Activated CD8-positive, alpha-beta memory T cell treated with anti-CD3 and anti-CD28 coated beads for 48 hours (primary cell): ENCODE results near the gene ANGEL1.

ENCODE experiments used
- DNase-seq, 3 experiments: peaks; one replicate each; pipeline ENCODE4 v3.0.0-alpha.2; 2020; ENCODE audit warnings: low read depth in 2 of 3, low spot score in 2 of 3

Gene ANGEL1

DNA sequence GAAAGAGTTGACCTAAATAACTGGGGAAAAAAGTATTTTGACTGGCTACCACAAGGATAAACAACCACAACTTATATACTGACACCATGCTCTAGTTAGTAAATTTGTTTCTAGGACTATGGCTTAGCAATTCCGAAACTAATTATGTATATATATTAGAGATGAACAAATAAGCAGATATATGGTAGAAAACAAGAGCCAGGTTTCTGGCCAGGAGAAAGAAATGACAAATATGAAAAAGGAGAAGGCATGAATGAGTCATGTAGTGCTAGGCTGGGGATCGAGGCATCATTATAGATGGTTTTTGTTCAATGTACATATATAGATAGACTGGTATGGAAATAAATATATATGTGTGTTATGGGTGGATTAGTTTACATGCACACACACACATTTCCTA lies 8.0 kb upstream of the ANGEL1 start:
- no peak for DNase-seq

DNA sequence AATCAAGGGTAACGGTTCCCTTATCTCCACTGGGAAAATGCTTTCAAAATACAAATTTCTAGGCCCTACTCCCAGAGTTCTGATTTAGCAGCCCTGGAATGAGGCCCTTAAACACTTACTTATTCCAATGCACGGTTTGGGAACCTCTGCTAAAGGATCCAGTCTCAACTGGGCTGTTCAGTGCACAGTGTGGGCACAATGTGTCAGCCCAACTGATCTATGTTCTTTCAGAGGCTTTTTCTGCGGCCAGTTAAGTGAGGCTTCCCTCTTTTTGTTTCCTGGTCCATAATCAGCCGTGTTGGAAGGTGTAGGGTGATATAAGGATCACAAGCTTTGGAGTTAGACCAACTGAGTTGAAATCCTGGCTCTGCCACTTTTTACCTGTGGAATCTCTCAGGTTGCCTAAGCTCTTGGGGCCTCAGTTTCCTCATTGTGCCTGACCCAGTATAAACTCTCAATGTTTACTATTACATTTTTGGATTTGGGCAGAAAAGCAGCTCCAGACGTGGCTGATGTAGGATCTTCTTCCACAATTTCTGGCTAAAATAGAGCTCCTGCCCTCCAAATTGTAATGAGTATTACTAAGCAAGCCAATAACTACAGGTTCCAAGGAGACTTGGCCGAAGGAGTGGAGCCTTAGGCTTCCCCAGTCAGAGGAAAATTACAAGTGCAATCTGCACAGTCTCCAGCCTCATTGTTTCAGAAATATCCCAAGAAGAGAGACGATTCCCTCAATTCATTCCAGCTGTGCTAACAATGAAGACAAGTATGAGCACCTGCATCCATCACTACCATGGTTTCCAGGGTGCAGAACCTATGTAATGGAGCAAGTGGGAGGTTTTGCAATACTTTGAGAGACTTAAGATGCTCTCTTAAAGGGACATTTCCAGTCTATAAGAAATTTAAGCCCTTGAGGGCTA lies 2.3 kb upstream of the ANGEL1 start:
- DNase-seq = no peak

DNA sequence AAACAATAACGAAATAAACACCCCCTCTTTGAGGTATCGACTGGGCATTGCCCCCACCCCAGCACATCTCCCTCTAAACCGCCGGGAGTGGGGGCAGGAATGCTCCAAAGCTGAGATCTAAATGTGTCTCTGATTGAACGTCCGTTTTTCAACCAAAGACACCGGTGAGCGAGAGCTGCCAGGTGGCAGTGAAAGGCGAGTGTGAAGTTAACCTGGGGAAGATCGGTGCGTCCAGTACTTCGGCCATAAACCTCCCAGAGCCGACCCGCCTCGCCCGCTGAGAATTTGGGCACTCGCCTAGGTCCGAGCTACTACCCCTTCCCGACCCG lies 625 bp downstream of the ANGEL1 start:
- DNase-seq = no peak

DNA sequence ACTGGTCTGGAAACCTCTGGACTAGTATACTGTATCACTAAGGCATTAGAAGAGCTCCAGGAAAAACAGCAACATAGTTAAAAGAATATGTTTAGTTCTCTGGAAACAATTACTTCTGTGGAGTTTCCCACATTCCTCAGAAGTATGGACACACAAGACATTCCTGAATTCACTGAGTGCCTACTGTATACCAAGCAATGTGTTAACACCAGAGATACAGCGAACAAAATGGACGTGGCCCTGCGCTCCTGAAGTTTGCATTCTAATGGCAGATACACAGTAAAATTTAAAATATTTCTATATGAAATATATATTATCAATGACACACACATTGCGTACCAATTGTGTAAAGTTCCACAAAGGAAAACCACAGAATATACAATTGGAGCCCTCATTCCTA lies 1.1 kb downstream of the ANGEL1 start:
- DNase-seq = no peak

DNA sequence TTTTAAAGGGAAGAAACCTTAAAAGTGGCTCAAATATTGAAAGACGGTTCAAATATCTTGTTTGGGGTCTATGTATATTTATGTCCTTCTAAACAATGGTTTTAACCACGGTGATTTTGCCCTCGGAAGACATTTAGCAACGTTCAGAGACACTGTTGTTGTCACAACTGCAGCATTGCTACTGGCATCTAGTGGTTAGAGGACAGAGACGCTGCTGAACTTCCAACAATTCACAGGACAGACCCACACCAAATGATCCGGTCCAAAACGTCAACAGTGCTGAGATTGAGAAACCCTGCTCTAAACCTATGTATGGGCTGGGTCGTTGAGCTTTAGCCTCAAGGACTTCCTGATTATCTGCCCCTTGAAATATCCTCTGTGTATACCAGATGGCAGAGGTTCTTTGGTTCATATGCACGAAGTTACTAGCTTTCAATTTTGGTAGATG lies 1.7 kb downstream of the ANGEL1 start:
- no peak for DNase-seq

DNA sequence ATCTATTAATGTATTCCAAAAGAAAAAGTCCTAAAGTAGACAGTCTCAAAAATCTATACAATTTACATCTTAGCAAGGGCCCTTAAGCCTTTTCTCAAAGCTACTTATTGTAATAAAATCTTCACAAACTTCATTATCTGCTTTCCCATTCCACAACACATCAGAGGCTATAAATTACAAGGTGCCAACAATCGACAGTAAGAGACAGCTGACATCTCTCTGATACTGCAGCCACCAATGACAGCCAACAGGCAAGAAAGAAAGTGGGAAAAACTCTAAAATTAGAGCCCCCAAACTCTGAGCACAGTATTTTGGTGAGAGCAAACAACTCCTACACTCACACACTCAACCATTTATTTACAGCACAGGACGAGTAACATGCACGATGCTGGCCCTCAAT lies 2.2 kb downstream of the ANGEL1 start:
- DNase-seq = no peak

DNA sequence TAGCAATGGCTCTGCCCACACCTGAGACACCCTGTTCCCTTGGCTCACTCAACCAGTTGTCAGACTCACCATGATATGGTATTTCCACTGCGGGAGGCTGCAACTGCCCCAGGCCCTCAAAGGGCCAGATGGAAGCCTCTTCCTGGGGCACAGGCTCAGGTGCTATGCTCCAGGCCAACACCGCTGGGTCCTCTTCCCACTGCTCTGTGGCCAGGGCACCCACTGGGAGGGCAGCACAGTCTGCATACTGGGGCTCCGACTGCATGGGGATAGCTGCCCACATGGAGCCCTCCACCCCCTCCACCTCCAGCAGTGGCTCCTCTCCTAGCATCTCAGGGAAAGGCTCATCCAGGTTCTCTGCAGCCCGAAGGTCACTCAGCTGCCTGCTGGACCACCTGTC lies 3.7 kb downstream of the ANGEL1 start:
- no peak for DNase-seq

DNA sequence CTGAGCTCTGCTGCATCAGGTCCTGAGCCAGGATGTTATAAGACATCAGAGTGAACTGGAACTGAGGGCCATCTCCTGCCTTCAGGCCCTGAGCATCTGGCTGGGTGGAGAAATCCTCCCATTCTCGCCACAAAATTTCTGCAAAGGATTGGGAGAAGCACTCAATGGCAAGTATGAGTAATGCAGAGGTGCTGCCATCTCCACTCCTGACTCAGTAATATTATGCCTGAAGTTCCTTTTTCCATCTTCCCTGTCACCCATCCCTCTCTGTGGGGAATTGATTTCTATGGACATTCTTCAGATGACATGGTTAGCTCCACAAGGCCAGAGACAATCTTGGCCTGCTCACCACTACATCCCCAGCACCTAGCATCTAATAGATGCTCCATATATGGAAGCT lies 4.7 kb downstream of the ANGEL1 start:
- no peak for DNase-seq

DNA sequence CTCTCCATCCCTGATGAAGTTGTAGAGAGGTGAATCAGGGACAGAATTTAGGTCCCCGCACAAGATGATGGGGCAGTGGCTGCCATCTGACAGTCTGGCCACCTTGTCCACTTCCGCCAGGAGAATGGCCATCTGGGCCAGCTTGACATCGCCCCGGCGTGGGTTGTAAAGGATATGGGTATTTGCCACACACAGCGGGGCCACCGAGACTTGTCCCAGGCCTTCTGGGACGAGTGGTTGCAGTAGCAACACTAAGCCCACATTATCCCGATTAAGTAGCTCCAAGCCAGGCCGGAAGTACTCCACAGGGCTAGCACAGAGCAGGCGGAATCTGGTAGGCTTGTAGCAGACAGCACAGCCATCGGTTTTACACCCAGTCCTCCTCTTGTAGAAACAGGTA lies 6.2 kb downstream of the ANGEL1 start:
- DNase-seq = no peak

DNA sequence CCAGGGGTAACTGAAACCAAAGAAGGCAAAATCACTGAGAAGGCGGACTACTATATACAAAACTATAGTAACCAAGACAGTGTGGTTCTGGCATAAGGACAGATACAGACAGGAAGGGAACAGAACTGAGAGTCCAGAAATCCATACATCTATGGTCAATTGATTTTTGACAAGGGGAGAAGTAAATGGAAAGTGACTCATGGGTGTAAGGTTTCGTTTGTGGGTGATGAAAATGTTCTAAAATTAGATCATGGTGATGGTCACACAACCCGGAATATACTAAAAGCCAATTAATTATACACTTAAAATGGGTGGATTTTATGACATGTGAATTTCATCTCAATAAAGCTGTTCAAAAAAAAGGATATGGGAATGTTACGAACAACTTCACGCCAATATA lies 18.7 kb downstream of the ANGEL1 start:
- no peak for DNase-seq

DNA sequence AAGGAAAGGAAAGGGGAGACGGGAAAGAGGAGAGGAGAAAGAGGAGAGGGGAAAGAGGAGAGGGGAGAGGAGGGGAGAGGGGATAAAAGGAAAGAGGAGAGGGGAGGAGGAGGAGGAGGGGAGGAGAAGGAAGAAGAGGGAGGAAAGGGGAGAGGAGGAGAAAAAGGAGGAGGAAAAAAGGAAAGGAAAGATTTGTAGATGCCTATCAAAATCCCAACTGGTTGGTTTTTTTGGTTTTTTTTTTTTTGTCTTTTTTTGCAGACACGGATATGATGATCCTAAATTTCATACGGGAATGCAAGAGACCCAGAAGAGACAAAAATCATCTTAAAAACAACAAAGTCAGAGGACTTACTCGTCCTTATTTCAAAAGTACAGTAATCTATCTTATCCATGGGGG lies 19.4 kb downstream of the ANGEL1 start:
- no peak for DNase-seq

DNA sequence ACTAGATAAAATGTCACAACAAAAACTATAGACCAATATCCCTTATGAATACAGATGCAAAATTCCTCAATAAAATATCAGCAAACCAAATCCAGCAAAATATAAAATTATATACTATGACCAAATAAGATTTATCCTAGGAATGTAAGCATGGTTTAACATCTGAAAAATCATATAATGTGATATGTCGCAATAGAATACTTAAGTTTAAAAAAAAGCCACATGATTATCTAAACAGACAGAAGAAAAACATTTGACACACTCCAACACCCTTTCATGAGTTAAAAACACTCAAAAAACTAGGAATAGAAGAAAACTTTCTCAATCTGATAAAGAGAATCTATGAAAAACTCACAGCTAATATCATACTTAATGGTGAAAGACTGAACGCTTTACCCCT lies 20.3 kb downstream of the ANGEL1 start:
- no peak for DNase-seq

DNA sequence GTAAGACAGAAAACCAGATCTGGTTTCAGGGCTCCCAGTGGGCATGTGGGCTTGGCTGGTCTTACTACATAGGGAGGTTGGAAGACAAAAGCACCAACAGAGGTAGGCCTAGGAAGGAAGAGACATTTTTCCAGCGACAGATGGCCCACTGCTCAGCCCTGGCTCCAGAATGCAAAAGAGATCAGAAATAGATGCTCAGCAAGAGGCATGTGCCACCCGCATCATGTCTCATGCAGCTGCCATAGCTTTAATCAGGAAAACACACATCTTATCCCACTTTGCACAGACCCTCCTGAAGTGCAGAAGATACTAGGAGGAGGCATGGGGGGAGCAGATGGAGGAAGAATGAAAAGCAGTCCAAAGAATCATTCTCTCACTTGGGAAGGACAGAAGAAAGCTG lies 26.1 kb downstream of the ANGEL1 start:
- no peak for DNase-seq

DNA sequence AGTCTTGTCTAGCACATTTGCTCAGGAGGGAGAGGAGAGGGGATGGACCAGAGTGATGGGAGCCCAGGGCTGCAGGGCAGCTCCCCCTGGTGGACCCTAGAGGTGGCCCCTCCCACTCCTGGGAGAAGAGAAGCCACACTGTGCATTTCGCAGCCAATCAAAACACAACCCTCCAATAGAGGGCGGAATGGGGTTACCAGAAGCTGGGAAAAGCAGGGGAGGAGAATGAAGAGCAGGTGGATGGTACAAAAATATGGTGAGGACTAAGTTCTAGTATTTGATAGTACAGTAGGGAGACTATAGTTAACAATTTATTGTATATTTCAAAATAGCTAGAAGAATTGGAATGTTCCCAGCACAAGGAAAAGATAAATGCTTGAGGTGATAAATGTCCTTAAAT lies 27.8 kb downstream of the ANGEL1 start:
- DNase-seq = no peak

DNA sequence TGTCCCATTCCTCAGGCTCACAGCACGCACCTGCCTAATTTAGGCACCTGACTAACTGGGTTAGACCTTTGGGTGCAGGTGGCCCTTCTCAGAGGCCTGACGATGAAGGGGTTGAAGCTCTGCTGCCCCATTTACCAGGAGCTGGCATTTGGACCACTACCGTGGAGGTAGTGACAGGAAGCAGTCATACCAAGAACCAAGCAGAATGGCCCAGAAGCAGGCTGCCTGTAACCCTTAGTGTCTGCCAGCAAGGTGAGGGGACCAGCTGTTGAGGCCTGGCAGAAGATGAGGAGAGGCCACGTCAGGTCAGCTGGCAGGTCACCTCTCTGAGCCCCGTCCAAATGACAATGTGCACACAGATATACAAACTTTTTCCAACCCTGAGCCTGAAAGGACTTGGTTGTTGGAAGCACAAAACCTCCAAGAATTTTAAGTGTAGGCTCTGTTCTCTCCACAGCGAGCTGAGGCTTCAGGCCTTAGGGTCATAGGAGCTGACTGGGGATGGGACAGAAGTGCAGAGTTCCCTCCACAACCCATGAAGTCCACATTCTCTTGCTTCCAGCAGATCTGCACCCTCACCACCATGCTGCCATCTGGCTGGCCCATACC lies 28.3 kb downstream of the ANGEL1 start:
- no peak for DNase-seq

DNA sequence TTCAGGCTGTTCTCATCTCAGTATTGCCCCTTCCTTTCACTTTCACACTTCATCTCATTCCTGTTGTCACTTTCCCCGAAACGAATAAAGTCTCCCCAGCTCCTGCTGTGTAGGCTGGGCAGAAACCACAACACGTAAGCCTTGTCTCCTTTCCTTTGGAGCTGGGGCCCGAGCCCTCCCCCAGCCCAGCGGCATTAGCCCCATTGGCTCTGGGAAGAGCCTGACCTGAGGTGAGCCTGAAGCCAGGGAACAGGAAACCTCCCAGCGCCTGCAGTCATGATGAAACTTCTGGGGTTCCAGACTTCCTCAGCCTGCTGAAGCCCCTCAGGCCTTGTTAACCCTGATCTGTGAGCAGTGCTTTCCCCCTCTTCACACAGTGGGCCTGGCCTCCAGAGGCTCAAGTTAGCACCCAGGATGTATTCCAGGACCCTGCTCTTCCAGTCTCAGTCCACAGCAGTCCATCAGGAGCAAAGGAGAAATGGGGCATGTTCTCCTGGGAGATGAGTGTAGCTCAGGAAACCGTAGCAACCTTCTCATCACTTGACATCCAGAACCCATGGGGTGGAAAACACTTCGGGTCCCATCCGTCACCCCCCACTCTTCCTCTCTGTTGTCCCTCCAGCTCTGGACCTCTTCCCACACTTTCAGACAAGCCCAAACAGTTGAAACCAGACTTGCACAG lies 29.7 kb downstream of the ANGEL1 start:
- DNase-seq = no peak

DNA sequence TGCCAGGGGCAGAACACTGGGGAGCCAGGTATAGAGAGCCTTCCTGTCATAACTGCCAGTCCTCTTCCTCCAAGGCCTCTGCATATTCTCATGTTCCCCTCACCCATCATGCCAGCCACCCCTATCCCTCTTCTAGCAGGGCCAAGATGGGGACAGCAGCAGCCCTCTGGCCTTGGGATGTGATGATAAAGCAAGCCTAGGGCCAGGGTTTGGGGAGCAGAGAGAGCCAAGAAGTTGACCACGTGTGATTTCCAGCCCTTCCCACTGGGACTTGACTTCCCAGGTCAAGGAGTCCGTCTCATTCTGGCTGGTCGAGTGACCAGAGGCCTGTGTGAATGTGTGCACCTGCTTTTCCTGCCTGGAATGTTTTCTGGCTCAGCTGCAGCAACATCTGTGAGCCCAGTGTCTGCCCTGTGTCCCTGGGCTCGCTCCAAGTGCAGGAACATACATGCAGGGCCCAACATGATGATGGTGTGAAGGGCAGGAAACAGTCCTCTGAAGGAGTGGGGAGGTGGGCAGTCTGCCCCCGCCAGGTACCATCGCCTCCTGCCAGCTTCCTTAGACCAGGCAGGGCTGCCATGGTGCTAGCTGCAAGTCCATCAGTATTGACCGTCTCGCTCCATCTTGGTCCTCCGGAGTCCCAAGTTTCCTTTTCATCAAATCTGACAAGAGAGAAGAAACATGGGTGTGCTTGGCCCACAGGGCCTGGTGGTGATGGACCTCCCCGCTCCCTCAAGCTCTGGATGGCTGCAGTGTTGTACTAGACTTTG lies 30.4 kb downstream of the ANGEL1 start:
- no peak for DNase-seq

DNA sequence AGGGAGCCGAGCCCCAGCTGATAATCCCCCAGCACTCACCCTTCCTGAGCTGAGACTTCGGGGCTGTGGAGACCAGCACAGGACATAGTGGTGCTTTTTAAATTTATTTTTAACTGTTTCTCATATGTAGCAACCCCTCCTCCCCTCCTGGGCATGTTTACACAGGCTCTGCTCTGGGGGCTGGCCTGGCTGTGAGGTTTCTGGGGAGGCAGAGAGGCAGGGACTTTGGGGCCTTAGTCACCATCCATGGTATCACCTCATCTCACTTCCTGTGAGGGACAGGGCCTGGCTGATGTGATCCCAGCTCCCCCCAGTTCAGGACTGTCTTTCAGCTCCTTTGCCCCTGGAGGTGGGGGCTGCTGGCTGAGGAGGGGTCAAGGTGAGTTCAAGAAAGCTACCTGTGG lies 31.0 kb downstream of the ANGEL1 start:
- DNase-seq = no peak

DNA sequence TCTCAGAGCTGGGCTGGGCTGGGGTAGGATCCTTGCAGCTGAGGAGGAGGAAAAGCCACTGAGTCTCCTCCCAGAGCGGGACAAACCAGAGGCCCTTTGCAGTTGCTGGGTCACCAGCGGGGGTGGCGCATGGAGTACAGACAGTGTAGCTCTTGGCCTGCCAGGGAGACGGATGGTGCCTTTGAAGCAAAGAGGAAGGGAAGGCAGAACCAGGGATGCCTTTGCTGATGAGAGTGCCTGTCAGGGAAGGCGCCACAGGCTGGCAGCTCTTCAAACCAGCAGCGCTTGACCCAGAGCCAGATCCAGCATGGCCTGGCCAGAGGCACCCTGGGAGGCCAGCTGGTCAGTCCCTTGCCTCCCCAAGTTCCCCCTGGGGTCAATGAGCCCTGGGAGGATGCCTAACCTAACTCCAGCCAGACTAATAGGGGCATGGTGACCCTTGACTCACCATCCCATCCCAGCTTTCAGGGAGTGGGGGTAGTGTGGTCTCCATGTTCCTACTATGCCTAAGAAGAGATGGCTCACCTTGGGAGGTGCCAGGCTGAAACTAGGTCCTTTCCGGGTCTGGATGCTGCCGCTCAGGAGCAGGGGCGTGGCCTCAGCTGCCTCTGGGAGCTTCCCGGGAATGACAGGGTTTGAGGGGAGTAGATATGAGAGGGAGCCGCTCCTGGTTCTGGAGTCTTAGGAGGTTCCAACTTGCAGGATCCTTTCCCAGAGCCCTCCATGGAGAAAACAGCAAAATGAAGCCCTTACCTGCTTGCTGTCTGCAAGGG lies 31.6 kb downstream of the ANGEL1 start:
- no peak for DNase-seq

DNA sequence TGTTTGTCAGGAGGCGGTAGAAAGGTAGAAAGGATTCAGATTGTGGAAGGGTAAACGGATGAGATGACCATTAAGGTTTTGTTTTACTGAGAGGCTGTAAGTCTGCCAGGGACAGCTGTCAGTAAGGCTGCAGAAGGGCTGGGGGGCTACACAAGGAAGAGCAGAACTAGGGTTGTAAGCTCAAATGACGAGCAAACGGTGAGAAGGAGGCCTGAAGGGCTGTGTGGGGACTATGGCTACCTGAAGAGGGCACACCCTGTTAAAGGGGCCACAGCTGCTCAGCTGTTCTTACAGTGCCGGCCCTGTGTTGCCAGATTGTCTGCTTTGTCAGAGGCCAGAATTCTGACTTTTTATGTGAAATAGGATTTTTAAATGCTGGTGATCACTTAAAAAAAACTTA lies 32.3 kb downstream of the ANGEL1 start:
- DNase-seq = no peak

DNA sequence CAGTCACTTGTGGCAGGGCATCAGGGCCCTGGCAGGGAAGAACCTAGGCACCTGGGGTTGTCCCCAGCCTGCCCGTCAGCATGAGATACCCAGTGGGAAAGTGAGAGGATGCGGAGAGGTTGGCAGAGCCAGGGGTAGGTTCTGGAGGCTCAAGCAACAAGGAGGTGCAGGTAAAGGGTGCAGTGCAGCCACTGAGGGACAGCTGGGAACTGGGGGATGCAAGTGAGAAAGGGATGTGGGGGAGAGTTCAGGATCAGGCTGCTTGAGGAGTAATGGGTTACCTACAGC lies 32.7 kb downstream of the ANGEL1 start:
- no peak for DNase-seq
